GM03348 (cell line): ENCODE results near the gene RAB41.
A peak's percentile ranks its signal among the peaks of the same experiment; 100 is the strongest.
"Not testable (repeated sequence)": the region's sequence is repeated elsewhere in the genome, so short reads cannot be mapped to it uniquely, and the experiment has no call there.

Experiments used
- DNase-seq: peaks from one replicate; pipeline ENCODE4 v3.0.0; 2012; ENCODE audit warnings: low spot score

Gene RAB41

DNA sequence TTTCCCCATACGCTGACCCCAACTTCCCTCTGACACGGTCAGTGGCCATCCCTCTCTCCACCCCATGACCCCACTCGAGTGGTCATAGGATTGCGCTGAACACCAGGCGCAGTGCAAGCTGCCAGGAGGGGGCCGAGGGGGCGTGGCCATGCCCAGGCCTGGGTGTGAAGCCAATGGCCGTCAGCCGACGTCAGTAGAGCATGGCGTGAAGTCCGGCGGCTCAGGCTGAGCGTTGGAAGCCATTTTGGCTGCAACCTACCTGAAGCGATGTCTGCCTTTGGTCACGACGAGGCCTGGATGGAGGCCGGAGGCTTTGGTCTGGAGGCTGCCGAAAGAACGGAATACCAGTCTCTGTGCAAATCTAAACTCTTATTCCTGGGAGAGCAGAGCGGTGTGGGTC, at the start of gene RAB41:
Gene RAB41, plus strand, starts transcription at position 222 of the 400 bp plus-strand sequence. Its CDS starts 46 bp downstream, at position 268.
- no peak for DNase-seq

- no peak for DNase-seq
Measured at GRCh38 chrX:70234355-70234754, 47.6 kb upstream of the RAB41 start, which contains the start of gene AWAT1. TSS of gene AWAT1 (plus strand) at chrX:70234655. CDS start at chrX:70234696, 41 bp downstream.

DNA sequence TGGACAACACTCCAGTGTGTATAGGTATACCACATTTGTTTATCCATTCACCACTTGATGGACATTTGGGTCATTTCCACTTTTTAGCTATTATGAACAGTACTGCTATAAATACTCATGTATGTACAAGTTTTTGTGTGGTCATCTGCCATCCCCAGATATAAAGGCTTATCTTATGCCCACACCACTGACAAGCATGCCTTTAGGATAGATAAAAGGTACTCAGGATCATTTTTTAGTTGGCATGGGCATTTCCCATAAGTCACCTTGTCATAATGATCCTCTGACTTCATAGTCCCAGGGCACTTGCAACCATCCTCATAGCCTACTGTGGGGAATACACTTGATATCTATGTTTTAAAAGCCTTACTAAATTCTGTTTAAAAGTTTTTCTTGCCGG, 41.2 kb upstream of the RAB41 start:
- no peak for DNase-seq

GRCh38 chrX:70241501-70241900, 40.5 kb upstream of the RAB41 start:
- no peak for DNase-seq

GRCh38 chrX:70243601-70244000, 38.4 kb upstream of the RAB41 start:
- not testable (repeated sequence) for DNase-seq

GRCh38 chrX:70244881-70245280, 37.1 kb upstream of the RAB41 start:
- DNase-seq: no peak

- DNase-seq: no peak
Measured at GRCh38 chrX:70247252-70247651, 34.7 kb upstream of the RAB41 start.

GRCh38 chrX:70252491-70252890, 29.5 kb upstream of the RAB41 start:
- DNase-seq: no peak

DNA sequence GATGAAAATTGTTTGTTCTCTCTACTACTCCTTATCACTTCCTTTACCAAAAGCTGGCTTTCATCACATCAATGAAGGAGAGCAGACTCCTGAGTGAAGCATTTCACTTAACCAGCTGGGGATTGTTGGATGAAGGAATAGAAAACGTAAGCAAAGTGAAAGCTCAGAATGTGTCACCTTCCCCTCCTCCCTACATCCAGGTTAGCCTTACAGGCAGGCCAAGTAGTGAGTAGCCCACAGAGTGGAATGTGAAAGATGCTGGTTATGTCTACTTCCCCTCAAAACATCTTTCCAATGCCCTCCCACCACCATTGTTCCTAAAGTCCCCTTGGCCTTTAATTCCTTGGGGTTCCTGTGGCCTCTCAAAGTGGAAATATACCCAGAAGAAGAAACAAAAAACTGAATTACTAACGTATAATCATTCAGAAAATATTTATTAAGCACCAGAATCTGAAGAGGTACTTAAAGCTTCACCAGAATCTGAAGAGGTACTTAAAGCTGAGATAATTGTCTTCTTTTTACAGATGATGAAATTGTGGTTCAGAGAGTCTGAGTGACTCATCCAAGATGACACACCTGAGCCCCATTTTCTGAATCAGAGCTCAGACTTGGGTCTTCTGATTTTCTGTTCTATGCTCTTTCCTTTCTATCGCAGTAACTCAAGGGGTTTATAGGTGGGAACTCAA, 28.5 kb upstream of the RAB41 start:
- no peak for DNase-seq

GRCh38 chrX:70254063-70254400, 27.9 kb upstream of the RAB41 start:
- DNase-seq: no peak

DNA sequence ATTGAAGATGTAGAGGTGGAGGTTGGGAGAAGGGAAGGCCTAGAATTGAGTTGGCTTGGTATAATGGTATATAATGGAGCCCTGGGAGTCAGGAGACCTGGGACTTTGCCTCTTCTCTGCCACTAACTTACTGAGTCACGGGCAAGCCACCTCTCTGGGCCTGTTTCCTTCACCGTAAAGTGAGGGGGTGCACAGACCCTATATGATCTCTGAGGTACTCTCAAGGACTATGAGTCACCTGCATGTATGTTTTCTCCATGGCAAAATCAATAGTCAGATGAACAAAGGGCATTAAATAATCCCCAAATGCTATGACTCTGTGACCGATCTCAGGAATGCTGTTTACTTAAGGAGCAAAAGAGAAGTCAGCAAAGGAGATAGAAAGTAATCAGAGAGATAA, 27.1 kb upstream of the RAB41 start:
- DNase-seq: no peak

- DNase-seq: no peak
Measured at GRCh38 chrX:70255452-70255851, 26.5 kb upstream of the RAB41 start.

DNA sequence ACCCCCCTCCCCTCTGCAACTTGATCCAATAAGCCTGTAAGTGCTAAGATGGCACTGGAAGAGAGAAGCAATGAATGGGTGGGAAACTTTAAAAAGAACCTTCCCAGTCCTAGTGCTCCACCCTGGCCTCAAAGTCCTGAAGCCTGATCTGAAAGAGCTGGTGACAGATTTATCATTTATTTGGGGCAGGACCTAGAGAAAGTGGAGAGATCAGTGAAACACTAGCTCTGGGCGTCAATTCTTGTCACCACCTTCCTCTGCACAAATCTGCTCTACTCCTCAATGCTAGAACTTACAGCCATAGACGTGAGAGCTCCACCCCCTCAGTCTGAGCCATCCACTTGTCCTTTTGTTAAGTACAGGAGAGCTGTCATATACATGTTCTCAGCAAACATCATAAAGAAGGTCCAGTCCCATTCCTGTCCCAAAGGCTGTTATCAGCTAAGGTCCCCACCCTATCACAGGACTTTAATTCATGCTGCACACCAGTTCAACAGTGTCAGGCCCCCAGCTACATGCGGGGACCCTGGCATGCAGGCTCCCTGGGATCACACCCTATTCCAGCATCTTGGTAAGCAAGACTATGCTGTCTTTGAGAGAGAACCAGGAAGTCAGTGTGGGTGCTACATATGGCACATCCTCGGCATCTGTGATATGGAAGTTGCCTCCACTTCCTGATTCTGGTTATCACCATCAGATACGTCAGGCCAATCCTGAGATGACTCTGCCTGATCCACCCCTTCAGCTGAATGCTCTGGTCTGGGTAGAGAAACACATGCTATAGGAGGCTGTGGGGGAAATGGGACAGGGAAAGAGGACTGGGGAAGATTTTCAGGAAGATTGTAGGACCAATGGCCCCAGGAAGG, 24.3 kb upstream of the RAB41 start:
- no peak for DNase-seq

GRCh38 chrX:70260104-70260503, 21.9 kb upstream of the RAB41 start, which contains the start of gene P2RY4:
TSS of gene P2RY4 (minus strand) at chrX:70260204. CDS start at chrX:70259624, 580 bp downstream.
- no peak for DNase-seq

GRCh38 chrX:70262952-70263567, 18.9 kb upstream of the RAB41 start:
- peak; percentile 5 for DNase-seq

GRCh38 chrX:70264784-70265183, 17.2 kb upstream of the RAB41 start:
- DNase-seq: no peak

DNA sequence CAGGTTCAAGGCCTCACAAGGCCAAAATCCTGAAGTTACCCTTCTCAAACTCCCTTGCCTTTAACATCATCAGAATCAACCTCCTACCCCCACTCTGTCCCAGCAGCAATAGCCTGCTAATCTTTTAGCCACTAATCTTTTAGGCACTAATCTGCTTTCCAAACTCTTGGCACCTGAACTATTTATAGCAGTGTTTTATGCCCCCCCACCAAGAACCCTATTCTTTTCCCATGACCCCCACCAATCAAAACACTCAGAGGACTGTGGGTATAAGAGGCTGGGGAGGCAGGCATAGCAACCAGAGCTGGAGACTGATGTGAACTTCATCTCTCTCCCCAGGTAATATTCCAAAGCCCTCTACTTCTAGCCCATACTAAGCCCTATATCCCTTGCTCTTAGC, 13.9 kb upstream of the RAB41 start, which contains the start of gene ARR3:
Gene ARR3, plus strand, starts transcription at position 301 of the 400 bp plus-strand sequence. CDS start 1,052 bp downstream, outside the sequence.
- DNase-seq: no peak

- DNase-seq: not testable (repeated sequence)
Measured at GRCh38 chrX:70274029-70274428, 7.9 kb upstream of the RAB41 start.

DNA sequence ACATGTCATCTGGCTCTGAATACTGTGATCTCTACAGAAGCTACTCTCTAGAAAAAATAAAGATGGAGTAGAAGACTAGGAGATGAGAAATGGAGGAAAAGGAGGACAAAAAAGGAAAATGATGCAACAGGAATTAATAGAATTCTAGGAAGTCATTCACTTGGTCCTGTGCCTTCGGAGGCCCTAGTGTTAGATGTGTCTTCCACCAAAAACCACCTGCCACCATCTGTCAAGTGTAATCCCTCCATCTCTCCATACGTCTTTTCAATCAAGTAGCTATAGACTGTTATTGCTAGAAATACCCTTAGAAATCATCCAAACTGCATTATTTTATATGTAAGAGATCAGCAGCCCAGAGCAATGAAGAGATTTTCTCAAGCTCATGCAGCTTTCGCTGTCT, 2.9 kb upstream of the RAB41 start:
- DNase-seq: no peak

GRCh38 chrX:70280573-70280972, 1.4 kb upstream of the RAB41 start:
- DNase-seq: no peak

GRCh38 chrX:70289168-70289792, 7.3 kb downstream of the RAB41 start:
- DNase-seq: peak; percentile 6
